MM.1S (cell line): ENCODE results near the gene SFTA2.

Source experiments
- DNase-seq: peaks from one replicate; pipeline ENCODE4 v3.0.0-alpha.2; 2015
- H2AFZ ChIP-seq: fragments of 300-600 bp; sonication (generic); 2 replicates; pipeline ENCODE4 v1.6.0; 2016; ENCODE audit warnings: antibody characterized with exemption, low read length
- H3F3A ChIP-seq: fragments of 300-600 bp; sonication (generic); 2 replicates; pipeline ENCODE4 v1.6.1; 2016; ENCODE audit warnings: mild to moderate bottlenecking, antibody characterized with exemption, low read length, moderate library complexity, mixed read lengths; ENCODE audit not compliant: insufficient read depth
- H3K27ac ChIP-seq: fragments of 300-600 bp; sonication (generic); 2 replicates; pipeline ENCODE4 v1.5.1; 2016; ENCODE audit warnings: mild to moderate bottlenecking, low read length
- H3K27me3 ChIP-seq: fragments of 300-600 bp; sonication (generic); replicated peaks from 2 replicates; pipeline ENCODE4 v1.6.0; 2016; ENCODE audit warnings: low read length; ENCODE audit not compliant: insufficient read depth
- H3K36me3 ChIP-seq: fragments of 300-600 bp; sonication (generic); replicated peaks from 2 replicates; pipeline ENCODE4 v1.6.1; 2016; ENCODE audit warnings: mild to moderate bottlenecking, low read length, mixed read lengths; ENCODE audit not compliant: insufficient read depth
- H3K4me1 ChIP-seq: fragments of 300-600 bp; sonication (generic); 2 replicates; pipeline ENCODE4 v1.6.1; 2016; ENCODE audit warnings: low read length, mixed read lengths
- H3K4me2 ChIP-seq: fragments of 300-600 bp; sonication (generic); 2 replicates; pipeline ENCODE4 v1.6.0; 2016; ENCODE audit warnings: low read depth, low read length
- H3K4me3 ChIP-seq: fragments of 300-600 bp; sonication (generic); 2 replicates; pipeline ENCODE4 v1.5.1; 2016; ENCODE audit warnings: low read length, mixed read lengths
- H3K79me2 ChIP-seq: fragments of 300-600 bp; sonication (generic); 2 replicates; pipeline ENCODE4 v1.6.1; 2016; ENCODE audit warnings: mixed run types, low read length, mixed read lengths
- H3K9ac ChIP-seq: fragments of 300-600 bp; sonication (generic); 2 replicates; pipeline ENCODE4 v1.6.1; 2016; ENCODE audit warnings: low read length, mixed read lengths
- H3K9me2 ChIP-seq: fragments of 300-600 bp; sonication (generic); replicated peaks from 2 replicates; pipeline ENCODE4 v1.6.1; 2016; ENCODE audit warnings: mild to moderate bottlenecking, low read length, mixed read lengths; ENCODE audit not compliant: insufficient read depth
- H3K9me3 ChIP-seq: fragments of 300-600 bp; sonication (generic); replicated peaks from 2 replicates; pipeline ENCODE4 v1.6.1; 2016; ENCODE audit warnings: mild to moderate bottlenecking, low read length, mixed read lengths; ENCODE audit not compliant: insufficient read depth
- H4K20me1 ChIP-seq: fragments of 300-600 bp; sonication (generic); 2 replicates; pipeline ENCODE4 v1.6.1; 2016; ENCODE audit warnings: mild to moderate bottlenecking, low read length, moderate library complexity, mixed read lengths; ENCODE audit not compliant: insufficient read depth
- EZH2 ChIP-seq: fragments of 300-600 bp; sonication (generic); optimal IDR thresholded peaks from 2 replicates; pipeline ENCODE3; 2017; ENCODE audit warnings: low read depth, mild to moderate bottlenecking, antibody characterized with exemption, low read length, mixed read lengths
- EZH2phosphoT487 ChIP-seq: fragments of 300-600 bp; sonication (generic); IDR thresholded peaks from 2 replicates; pipeline ENCODE4 v1.6.1; 2018; ENCODE audit warnings: antibody characterized with exemption, low read length
- TF ChIP-seq, protein P1 (sequence below): fragments of 300-600 bp; sonication (generic); IDR thresholded peaks from 2 replicates; pipeline ENCODE4 v1.5.1; 2016; ENCODE audit warnings: antibody characterized with exemption, low read length, mixed read lengths

SFTA2 gene

DNA sequence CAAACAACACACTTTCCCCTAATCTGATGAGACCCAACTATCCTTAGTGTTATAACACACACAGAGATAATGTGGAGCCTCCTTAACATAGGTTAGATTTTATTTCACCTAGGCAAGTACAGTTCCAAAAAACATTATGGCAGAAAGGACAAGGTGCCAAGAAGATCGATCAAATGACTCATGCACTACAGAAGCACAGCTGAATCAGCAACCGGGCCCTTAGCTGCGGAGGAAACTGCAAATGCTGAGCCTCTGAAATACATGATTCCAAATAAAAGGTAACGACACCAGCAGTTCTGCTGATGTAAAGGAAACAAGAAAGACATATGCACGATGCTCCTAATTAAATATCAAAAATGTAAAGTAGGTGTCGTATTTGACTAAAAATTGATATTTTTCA lies 31.7 kb upstream of the SFTA2 start:
- no peaks in the 10 kb centered on the region for H3F3A ChIP-seq
- H3K27me3 ChIP-seq, result no peaks in the 10 kb centered on the region
- no peaks in the 10 kb centered on the region for H3K9me2 ChIP-seq
- H3K4me1 ChIP-seq, result peaks cover 8% of the 10 kb centered on the region; the same call in 1 of the 2 replicates
- no peaks in the 10 kb centered on the region for H4K20me1 ChIP-seq
- no peaks in the 10 kb centered on the region for H3K36me3 ChIP-seq
- H3K4me2 ChIP-seq, result no peak overlapping the region
- no peaks in the 10 kb centered on the region for H3K79me2 ChIP-seq
- no peak for DNase-seq
- no peak overlapping the region for H3K4me3 ChIP-seq
- H3K9me3 ChIP-seq, result no peaks in the 10 kb centered on the region
- H3K9ac ChIP-seq, result no peak overlapping the region
- H2AFZ ChIP-seq, result no peak overlapping the region
- no peak for TF ChIP-seq EZH2
- peak overlapping the region; percentile 15; the same call in 1 of the 2 replicates for H3K27ac ChIP-seq

GRCh38 chr6:30962716-30963115 lies 30.7 kb upstream of the SFTA2 start:
- Histone ChIP-seq H3K27ac (no peak overlapping the region), H3K27me3 (peaks cover 4% of the 10 kb centered on the region; the same call in 1 of the 2 replicates), H3K9me2 (no peaks in the 10 kb centered on the region), H3K4me2 (no peak overlapping the region), H2AFZ (no peak overlapping the region), H3K4me1 (peaks cover 8% of the 10 kb centered on the region; the same call in 1 of the 2 replicates), H3K4me3 (no peak overlapping the region), H3K79me2 (no peaks in the 10 kb centered on the region), H4K20me1 (no peaks in the 10 kb centered on the region), H3F3A (no peaks in the 10 kb centered on the region), H3K36me3 (no peaks in the 10 kb centered on the region), H3K9me3 (no peaks in the 10 kb centered on the region), H3K9ac (no peak overlapping the region)
- no peak for TF ChIP-seq EZH2
- no peak for TF ChIP-seq EZH2phosphoT487
- DNase-seq, result no peak

DNA sequence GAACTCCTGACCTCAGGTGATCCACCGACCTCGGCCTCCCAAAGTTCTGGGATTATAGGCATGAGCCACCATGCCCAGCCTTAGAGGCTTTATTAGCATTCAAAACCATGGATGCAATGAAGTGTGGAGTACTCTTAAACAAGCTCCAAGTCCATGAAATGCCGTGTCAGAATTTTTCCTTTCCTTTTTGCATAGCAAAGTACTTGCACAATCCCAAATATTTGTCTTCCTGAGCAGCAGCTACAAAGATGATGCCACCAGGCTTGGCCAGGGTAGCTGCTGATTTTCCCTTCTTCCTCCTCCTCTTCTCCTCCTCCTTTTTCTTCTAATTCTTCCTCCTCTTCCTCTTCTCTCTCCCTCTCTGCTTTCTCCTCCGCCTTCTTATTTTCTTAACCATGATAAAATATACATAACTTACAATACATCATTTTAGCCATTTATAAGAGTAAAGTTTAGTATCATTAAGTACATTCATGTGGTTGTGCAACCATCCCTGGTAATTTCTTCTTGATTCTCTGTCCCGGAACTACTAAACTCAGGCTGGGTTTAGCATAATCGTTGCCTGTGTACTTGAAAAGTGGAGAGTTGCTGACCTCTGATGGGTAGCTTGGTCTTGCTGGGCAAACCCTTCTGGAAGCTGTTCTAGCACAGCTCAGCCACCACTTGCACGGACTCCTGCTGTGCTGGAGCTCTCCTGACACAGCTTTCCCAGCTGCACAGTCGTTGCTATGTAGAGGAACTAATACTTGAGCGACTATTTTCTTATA lies 29.1 kb upstream of the SFTA2 start:
- Histone ChIP-seq H3K9me3 (no peaks in the 10 kb centered on the region), H3F3A (no peaks in the 10 kb centered on the region), H3K9me2 (no peaks in the 10 kb centered on the region), H3K4me1 (peaks cover 8% of the 10 kb centered on the region), H3K27ac (no peak overlapping the region), H4K20me1 (no peaks in the 10 kb centered on the region), H3K27me3 (peaks cover 19% of the 10 kb centered on the region; the same call in 1 of the 2 replicates), H3K79me2 (no peaks in the 10 kb centered on the region), H2AFZ (no peak overlapping the region), H3K36me3 (no peaks in the 10 kb centered on the region), H3K4me3 (no peak overlapping the region), H3K9ac (no peak overlapping the region), H3K4me2 (no peak overlapping the region)
- no peak for TF ChIP-seq EZH2
- TF ChIP-seq EZH2phosphoT487, result no peak
- DNase-seq, result no peak

DNA sequence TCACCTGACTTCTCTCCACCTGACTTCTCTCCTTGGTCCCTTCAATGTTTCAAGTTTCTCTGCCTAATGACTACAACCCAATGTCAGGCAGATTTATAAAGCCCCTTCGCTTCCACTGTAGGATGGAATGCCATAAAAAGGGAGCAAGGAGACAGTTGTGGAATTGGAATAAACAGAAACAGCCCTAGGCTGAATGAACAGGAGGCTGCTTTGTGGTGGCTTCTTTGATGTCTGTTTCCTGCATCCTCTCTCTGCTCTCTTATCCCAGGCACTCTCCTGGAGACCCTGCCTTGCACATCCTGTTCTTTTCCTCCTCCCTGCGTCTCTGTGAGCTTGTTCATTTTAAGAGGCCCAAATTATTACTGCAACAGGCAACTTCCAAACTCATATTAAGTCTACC lies 25.7 kb upstream of the SFTA2 start:
- TF ChIP-seq EZH2 (no peak), EZH2phosphoT487 (no peak)
- TF ChIP-seq, protein P1, sequence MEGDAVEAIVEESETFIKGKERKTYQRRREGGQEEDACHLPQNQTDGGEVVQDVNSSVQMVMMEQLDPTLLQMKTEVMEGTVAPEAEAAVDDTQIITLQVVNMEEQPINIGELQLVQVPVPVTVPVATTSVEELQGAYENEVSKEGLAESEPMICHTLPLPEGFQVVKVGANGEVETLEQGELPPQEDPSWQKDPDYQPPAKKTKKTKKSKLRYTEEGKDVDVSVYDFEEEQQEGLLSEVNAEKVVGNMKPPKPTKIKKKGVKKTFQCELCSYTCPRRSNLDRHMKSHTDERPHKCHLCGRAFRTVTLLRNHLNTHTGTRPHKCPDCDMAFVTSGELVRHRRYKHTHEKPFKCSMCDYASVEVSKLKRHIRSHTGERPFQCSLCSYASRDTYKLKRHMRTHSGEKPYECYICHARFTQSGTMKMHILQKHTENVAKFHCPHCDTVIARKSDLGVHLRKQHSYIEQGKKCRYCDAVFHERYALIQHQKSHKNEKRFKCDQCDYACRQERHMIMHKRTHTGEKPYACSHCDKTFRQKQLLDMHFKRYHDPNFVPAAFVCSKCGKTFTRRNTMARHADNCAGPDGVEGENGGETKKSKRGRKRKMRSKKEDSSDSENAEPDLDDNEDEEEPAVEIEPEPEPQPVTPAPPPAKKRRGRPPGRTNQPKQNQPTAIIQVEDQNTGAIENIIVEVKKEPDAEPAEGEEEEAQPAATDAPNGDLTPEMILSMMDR, result no peak
- peaks cover 46% of the 10 kb centered on the region for H3K27me3 ChIP-seq

More for the DNA sequence above, 25.7 kb upstream of the SFTA2 start:
- Histone ChIP-seq H3K4me3 (no peak overlapping the region), H3F3A (no peaks in the 10 kb centered on the region), H3K9ac (no peak overlapping the region), H3K79me2 (no peaks in the 10 kb centered on the region), H2AFZ (no peak overlapping the region), H3K9me3 (no peaks in the 10 kb centered on the region), H3K4me1 (no peaks in the 10 kb centered on the region; the same call in 1 of the 2 replicates), H3K9me2 (no peaks in the 10 kb centered on the region), H4K20me1 (no peaks in the 10 kb centered on the region), H3K36me3 (no peaks in the 10 kb centered on the region), H3K4me2 (no peak overlapping the region), H3K27ac (no peak overlapping the region)
- DNase-seq, result no peak
